Liver (tissue), 9 donors: ENCODE results near the gene CLDN24. TPM values are rescaled to one million over a fixed set of nuclear protein-coding genes. Genes with fewer than 3 reads are reported as not detected.

Experiments
- DNase-seq: peaks from one replicate; pipeline ENCODE4 v3.0.0-alpha.2; 2017; ENCODE audit warnings: low spot score
- H3K27ac ChIP-seq, 2 donors: one replicate each; pipeline ENCODE4 v1.7.0; 2013; ENCODE audit warnings: inconsistent platforms in 2 of 2, low read length in 2 of 2, control low read depth in 1 of 2, low read depth in 1 of 2, mild to moderate bottlenecking in 1 of 2
- H3K27me3 ChIP-seq, 4 donors: one replicate each; pipeline versions ENCODE4 v1.6.1 to v1.7.0; 2013; ENCODE audit warnings: low read length in 3 of 4, inconsistent platforms in 1 of 4, mild to moderate bottlenecking in 1 of 4, moderate library complexity in 1 of 4; ENCODE audit not compliant: control insufficient read depth in 4 of 4, insufficient read depth in 4 of 4
- H3K36me3 ChIP-seq, 4 donors: one replicate each; pipeline versions ENCODE4 v1.6.1 to v1.7.0; 2013; ENCODE audit warnings: low read length in 3 of 4, mild to moderate bottlenecking in 3 of 4, low read depth in 1 of 4, moderate library complexity in 1 of 4; ENCODE audit not compliant: control insufficient read depth in 4 of 4, insufficient read depth in 3 of 4
- H3K4me1 ChIP-seq, 4 donors: one replicate each; pipeline versions ENCODE4 v1.6.1 to v1.7.0; 2013; ENCODE audit warnings: low read length in 3 of 4, mild to moderate bottlenecking in 3 of 4, moderate library complexity in 1 of 4; ENCODE audit not compliant: control insufficient read depth in 4 of 4, insufficient read depth in 4 of 4
- H3K4me3 ChIP-seq, 3 donors: one replicate each; pipeline versions ENCODE4 v1.6.1 to v1.7.0; 2013; ENCODE audit warnings: low read length in 3 of 3, control low read depth in 1 of 3, low read depth in 1 of 3, mild to moderate bottlenecking in 1 of 3
- H3K9ac ChIP-seq, 2 donors: one replicate each; pipeline ENCODE4 v1.7.0; 2013; ENCODE audit warnings: low read length in 2 of 2, mild to moderate bottlenecking in 2 of 2, moderate library complexity in 2 of 2, control low read depth in 1 of 2, low read depth in 1 of 2
- H3K9me3 ChIP-seq, 4 donors: one replicate each; pipeline versions ENCODE4 v1.6.1 to v1.7.0; 2013; ENCODE audit warnings: low read length in 3 of 4; ENCODE audit not compliant: control insufficient read depth in 4 of 4
- EGR1 ChIP-seq, 2 donors: IDR thresholded peaks; 2 replicates each; pipeline ENCODE4 v1.6.1; 2016 to 2018; ENCODE audit warnings: antibody characterized with exemption in 2 of 2, low read depth in 2 of 2
- FOXA1 ChIP-seq: IDR thresholded peaks from 2 replicates; pipeline ENCODE4 v1.6.1; 2016; ENCODE audit warnings: antibody characterized with exemption
- FOXA2 ChIP-seq: IDR thresholded peaks from 2 replicates; pipeline ENCODE4 v1.6.1; 2016; ENCODE audit warnings: antibody characterized with exemption
- GABPA ChIP-seq, 2 donors: IDR thresholded peaks in 1 of 2; conservative IDR thresholded peaks in 1 of 2; 2 replicates each; pipeline ENCODE4 v1.6.1; 2016; ENCODE audit warnings: antibody characterized with exemption in 2 of 2, mild to moderate bottlenecking in 1 of 2, moderate library complexity in 1 of 2
- HNF4A ChIP-seq, 2 donors: conservative IDR thresholded peaks; 2 replicates each; pipeline ENCODE4 v1.6.1; 2016; ENCODE audit warnings: antibody characterized with exemption in 2 of 2, mild to moderate bottlenecking in 2 of 2
- HNF4G ChIP-seq: IDR thresholded peaks from 2 replicates; pipeline ENCODE4 v1.6.1; 2016; ENCODE audit warnings: antibody characterized with exemption
- NR2F2 ChIP-seq: IDR thresholded peaks from 2 replicates; pipeline ENCODE4 v1.6.1; 2016; ENCODE audit warnings: antibody characterized with exemption
- RAD21 ChIP-seq, 2 donors: IDR thresholded peaks; 2 replicates each; pipeline ENCODE4 v1.6.1; 2016; ENCODE audit warnings: antibody characterized with exemption in 2 of 2, mild to moderate bottlenecking in 2 of 2
- RXRA ChIP-seq, 2 donors: IDR thresholded peaks; 2 replicates each; pipeline ENCODE4 v1.6.1; 2017 to 2018; ENCODE audit warnings: antibody characterized with exemption in 2 of 2, mild to moderate bottlenecking in 1 of 2
- SP1 ChIP-seq: IDR thresholded peaks from 2 replicates; pipeline ENCODE4 v1.6.1; 2018; ENCODE audit warnings: antibody characterized with exemption, mild to moderate bottlenecking
- TAF1 ChIP-seq: conservative IDR thresholded peaks from 2 replicates; pipeline ENCODE4 v1.6.1; 2016; ENCODE audit warnings: antibody characterized with exemption, mild to moderate bottlenecking
- YY1 ChIP-seq: IDR thresholded peaks from 2 replicates; pipeline ENCODE4 v1.6.1; 2016; ENCODE audit warnings: antibody characterized with exemption, mild to moderate bottlenecking
- WGBS: extraction: QIAGEN DNeasy Blood & Tissue Kit; methylation state at CpG from one replicate; pipeline ENCODE4 v1.1.7; 2013; 5-methylcytosine and 5-hydroxymethylcytosine counted together
- polyA plus RNA-seq, 2 donors: library from polyadenylated mRNA; stranded (reverse) in 1 of 2; unstranded in 1 of 2; fragments of 200-250 nt in 1 of 2; fragments of >200 nt in 1 of 2; fragmentation: Nextera tagmentation in 1 of 2; extraction: Ambion mirVana in 1 of 2; gene quantifications; one replicate each; pipeline versions ENCODE4 v1.2.1 to v1.2.3, GENCODE V29; 2013 to 2015
- total RNA-seq, 2 donors: library from RNA; depleted of rRNA; stranded (reverse); fragments of >200 nt; gene quantifications; one replicate each; pipeline ENCODE4 v1.2.3, GENCODE V29; 2014
- TF ChIP-seq, protein P1 (sequence below): IDR thresholded peaks from 2 replicates; pipeline ENCODE4 v1.6.1; 2016; ENCODE audit warnings: antibody characterized with exemption
- TF ChIP-seq, protein P2 (sequence below): IDR thresholded peaks from 2 replicates; pipeline ENCODE4 v1.6.1; 2016; ENCODE audit warnings: antibody characterized with exemption
- TF ChIP-seq, protein P3 (sequence below): IDR thresholded peaks from 2 replicates; pipeline ENCODE4 v1.6.1; 2016; ENCODE audit warnings: antibody characterized with exemption
- donor health status: healthy.
- donor health status: healthy.
- donor health status: healthy.
- donor health status: healthy.
- donor health status: healthy.

Gene CLDN24
- not detected for total RNA-seq
- not detected for polyA plus RNA-seq

DNA sequence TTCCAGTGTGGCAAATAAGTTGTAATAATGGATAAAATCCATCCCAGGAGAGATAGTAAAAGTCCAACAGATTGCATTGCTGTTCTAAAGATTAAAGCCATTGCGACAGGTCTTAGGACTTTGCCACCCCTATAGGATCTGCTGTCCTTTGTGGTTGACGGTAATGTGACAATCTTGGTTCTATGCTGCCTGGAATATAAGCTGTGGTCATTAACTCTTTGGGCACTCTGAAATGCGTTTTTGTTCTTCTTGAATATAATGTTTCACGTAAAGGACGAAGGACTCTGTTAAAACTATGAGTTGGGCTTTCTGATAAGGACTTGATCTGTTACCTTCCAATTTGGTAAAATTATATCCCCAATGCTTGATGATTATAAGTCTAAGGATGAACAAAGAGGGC lies at the start of gene CLDN24:
Gene CLDN24 (minus strand): TSS at position 101 of the 400 bp plus-strand sequence. CDS start 0 bp downstream, at position 101.
- Histone ChIP-seq H3K4me1 (no peaks in the 10 kb centered on the region), H3K9me3 (no peaks in the 10 kb centered on the region), H3K9ac (no peak within 1 kb of the TSS), H3K27ac (no peak within 1 kb of the TSS), H3K36me3 (peaks cover 0 to 4% (median 0%) of the 10 kb centered on the region in 4 donors), H3K27me3 (no peaks in the 10 kb centered on the region), H3K4me3 (no peak within 1 kb of the TSS)
- DNase-seq, result no peak
- 96% methylated on average over 5 of the region's 5 CpGs for whole genome bisulfite sequencing
- no peak for TF ChIP-seq FOXA2
- TF ChIP-seq, protein P1, sequence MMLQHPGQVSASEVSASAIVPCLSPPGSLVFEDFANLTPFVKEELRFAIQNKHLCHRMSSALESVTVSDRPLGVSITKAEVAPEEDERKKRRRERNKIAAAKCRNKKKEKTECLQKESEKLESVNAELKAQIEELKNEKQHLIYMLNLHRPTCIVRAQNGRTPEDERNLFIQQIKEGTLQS, result no peak
- no peak for TF ChIP-seq HNF4A (conservative IDR thresholded peaks at IDR 0.05)
- TF ChIP-seq YY1, result no peak
- TF ChIP-seq NR2F2, result no peak
- no peak for TF ChIP-seq FOXA1
- TF ChIP-seq, protein P2, sequence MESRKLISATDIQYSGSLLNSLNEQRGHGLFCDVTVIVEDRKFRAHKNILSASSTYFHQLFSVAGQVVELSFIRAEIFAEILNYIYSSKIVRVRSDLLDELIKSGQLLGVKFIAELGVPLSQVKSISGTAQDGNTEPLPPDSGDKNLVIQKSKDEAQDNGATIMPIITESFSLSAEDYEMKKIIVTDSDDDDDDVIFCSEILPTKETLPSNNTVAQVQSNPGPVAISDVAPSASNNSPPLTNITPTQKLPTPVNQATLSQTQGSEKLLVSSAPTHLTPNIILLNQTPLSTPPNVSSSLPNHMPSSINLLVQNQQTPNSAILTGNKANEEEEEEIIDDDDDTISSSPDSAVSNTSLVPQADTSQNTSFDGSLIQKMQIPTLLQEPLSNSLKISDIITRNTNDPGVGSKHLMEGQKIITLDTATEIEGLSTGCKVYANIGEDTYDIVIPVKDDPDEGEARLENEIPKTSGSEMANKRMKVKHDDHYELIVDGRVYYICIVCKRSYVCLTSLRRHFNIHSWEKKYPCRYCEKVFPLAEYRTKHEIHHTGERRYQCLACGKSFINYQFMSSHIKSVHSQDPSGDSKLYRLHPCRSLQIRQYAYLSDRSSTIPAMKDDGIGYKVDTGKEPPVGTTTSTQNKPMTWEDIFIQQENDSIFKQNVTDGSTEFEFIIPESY, result no peak

DNA sequence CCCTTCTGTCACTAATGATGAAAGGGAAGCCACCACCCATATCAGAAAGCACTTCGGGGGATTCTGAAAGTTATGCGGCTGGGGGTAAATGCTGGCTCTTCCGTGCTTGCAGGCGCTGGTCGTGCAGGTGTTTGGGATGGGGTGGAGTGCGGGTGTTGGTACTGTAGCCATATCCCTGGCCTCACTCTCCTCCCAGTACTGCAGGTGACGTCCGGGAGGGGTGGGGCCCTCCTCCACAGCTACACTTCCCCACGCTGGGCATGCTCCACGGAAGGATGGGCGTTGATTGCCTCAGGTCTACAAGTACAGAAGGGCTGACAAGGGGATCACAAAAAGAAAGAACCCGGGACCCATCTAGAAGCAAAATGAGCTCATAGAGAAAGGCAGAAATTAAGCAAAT lies 48.6 kb upstream of the CLDN24 start:
- Histone ChIP-seq H3K27me3 (no peaks in the 10 kb centered on the region), H3K27ac (no peak overlapping the region), H3K9ac (no peak overlapping the region), H3K4me3 (no peak overlapping the region), H3K36me3 (no peaks in the 10 kb centered on the region), H3K9me3 (peaks cover 3 to 7% (median 5%) of the 10 kb centered on the region in 4 donors), H3K4me1 (no peaks in the 10 kb centered on the region)
- TF ChIP-seq EGR1 (IDR thresholded peaks at IDR 0.05; ENCODE audit: low read depth in 2 of 2) (no peak), NR2F2 (no peak), HNF4G (no peak), YY1 (no peak)
- TF ChIP-seq, protein P3, sequence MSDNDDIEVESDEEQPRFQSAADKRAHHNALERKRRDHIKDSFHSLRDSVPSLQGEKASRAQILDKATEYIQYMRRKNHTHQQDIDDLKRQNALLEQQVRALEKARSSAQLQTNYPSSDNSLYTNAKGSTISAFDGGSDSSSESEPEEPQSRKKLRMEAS, result no peak
- TF ChIP-seq, protein P1, result no peak
- no peak for DNase-seq
- 79% methylated on average over 12 of the region's 12 CpGs for WGBS

DNA sequence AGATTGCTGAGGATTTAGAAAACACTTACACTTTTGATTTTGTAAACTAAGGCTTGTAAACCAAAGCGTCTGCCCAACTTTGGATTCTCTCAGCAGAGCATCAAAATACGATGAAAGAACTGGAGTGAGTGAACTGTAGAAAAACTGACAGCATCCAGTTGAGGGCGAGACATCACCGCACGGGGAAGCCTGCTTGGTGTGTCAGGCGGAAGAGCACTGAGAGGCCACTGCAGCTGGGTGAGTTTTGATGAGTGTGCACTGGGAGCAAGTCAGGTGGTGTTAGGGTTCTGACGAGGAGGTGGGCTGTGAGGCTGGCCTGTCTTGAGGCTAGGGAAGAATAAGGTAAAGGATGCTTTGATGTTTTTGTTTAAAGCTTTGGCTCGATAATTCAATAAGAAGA lies 46.8 kb upstream of the CLDN24 start:
- Histone ChIP-seq H3K9me3 (peaks cover 3 to 7% (median 5%) of the 10 kb centered on the region in 4 donors), H3K9ac (no peak overlapping the region), H3K27me3 (no peaks in the 10 kb centered on the region), H3K27ac (no peak overlapping the region), H3K36me3 (no peaks in the 10 kb centered on the region), H3K4me1 (peaks cover 0 to 3% (median 0%) of the 10 kb centered on the region in 4 donors), H3K4me3 (no peak overlapping the region)
- 82% methylated on average over 8 of the region's 8 CpGs for WGBS
- TF ChIP-seq, protein P2, result no peak
- TF ChIP-seq HNF4A (conservative IDR thresholded peaks at IDR 0.05) (no peak), RXRA (IDR thresholded peaks at IDR 0.05) (no peak), GABPA (IDR thresholded peaks at IDR 0.05 in 1 of 2, conservative IDR thresholded peaks at IDR 0.05 in 1 of 2) (no peak), TAF1 (no peak), SP1 (no peak), RAD21 (IDR thresholded peaks at IDR 0.05) (no peak), YY1 (no peak)
- no peak for DNase-seq
